ENCODE measurements around the gene RHOT2.

- TF ChIP-seq CTCF (conservative IDR thresholded peaks at IDR 0.05) (no peak), ZFX (IDR thresholded peaks at IDR 0.05) (no peak)
These were observed 39.4 kb upstream of the RHOT2 start for GRCh38 chr16:628321-629061.
